Panc1 (cell line): ENCODE data around the gene DTNB. TPM values are rescaled to one million over a fixed set of nuclear protein-coding genes. Genes with fewer than 3 reads are reported as not detected.

Experiments used
- ATAC-seq: fragments of 200-7000 bp; cut with Tn5 transposase; 2 replicates; pipeline ENCODE4 v1.9.1; 2020; ENCODE audit warnings: mild to moderate bottlenecking, moderate library complexity
- BruUV-seq: library from RNA; stranded (reverse); fragments of 400-500 nt; replicated peaks from 2 replicates; lab custom pipeline; 2021; lab: Mats Ljungman, UMichigan
- CTCF ChIA-PET: fragments of 300-600 bp; sonication (Branson Sonifier 250); formaldehyde crosslinking; loops from one replicate; lab custom pipeline; 2022; ENCODE audit warnings: antibody characterized with exemption; lab: Charles Lee
- POLR2A ChIA-PET: fragments of 300-600 bp; sonication (Branson Sonifier 250); formaldehyde crosslinking; loops from one replicate; lab custom pipeline; 2022; ENCODE audit warnings: antibody characterized with exemption; lab: Charles Lee
- DNase-seq: peaks from one replicate; pipeline ENCODE4 v3.0.0-alpha.2; 2010; ENCODE audit warnings: low read depth, low spot score
- H3K27ac ChIP-seq: 2 replicates; pipeline ENCODE4 v1.5.1; 2011; ENCODE audit warnings: mild to moderate bottlenecking, low read length, inconsistent platforms
- H3K27me3 ChIP-seq: fragments of 200-500 bp; sonication (Bioruptor generic); 2 replicates; pipeline ENCODE4 v1.6.0; 2014; ENCODE audit warnings: low read length, inconsistent platforms; ENCODE audit not compliant: control insufficient read depth, insufficient read depth
- H3K36me3 ChIP-seq: fragments of 200-500 bp; sonication (Bioruptor generic); 2 replicates; pipeline ENCODE4 v1.5.1; 2014; ENCODE audit warnings: inconsistent platforms, mild to moderate bottlenecking, low read length, moderate library complexity; ENCODE audit not compliant: control insufficient read depth, insufficient read depth
- H3K4me1 ChIP-seq: 2 replicates; pipeline ENCODE4 v1.5.1; 2011; ENCODE audit warnings: inconsistent platforms, mild to moderate bottlenecking, low read length, moderate library complexity; ENCODE audit not compliant: control insufficient read depth, insufficient read depth
- H3K4me3 ChIP-seq, 2 experiments: 2 replicates each; pipeline ENCODE4 v1.5.1; 2011 to 2012; ENCODE audit warnings: low read depth in 2 of 2, low read length in 2 of 2, mild to moderate bottlenecking in 2 of 2, inconsistent platforms in 1 of 2, moderate library complexity in 1 of 2
- H3K9me3 ChIP-seq: fragments of 200-500 bp; sonication (Bioruptor generic); 2 replicates; pipeline ENCODE4 v1.5.1; 2014; ENCODE audit warnings: low read depth, mild to moderate bottlenecking, inconsistent platforms, low read length, moderate library complexity; ENCODE audit not compliant: control insufficient read depth, insufficient read depth
- CTCF ChIP-seq: fragments of 450-650 bp; IDR thresholded peaks from 2 replicates; pipeline ENCODE4 v1.5.1; 2017; ENCODE audit warnings: mild to moderate bottlenecking
- POLR2AphosphoS5 ChIP-seq: IDR thresholded peaks from 2 replicates; pipeline ENCODE4 v1.6.1; 2012; ENCODE audit warnings: mild to moderate bottlenecking, low read depth, low read length, moderate library complexity
- REST ChIP-seq, 2 experiments: IDR thresholded peaks; 2 replicates each; pipeline ENCODE4 v1.6.1; 2011 to 2012; ENCODE audit warnings: low read depth in 2 of 2, control low read depth in 1 of 2, low read length in 1 of 2, mild to moderate bottlenecking in 1 of 2, moderate library complexity in 1 of 2; ENCODE audit not compliant: insufficient read depth in 1 of 2
- SIN3A ChIP-seq: IDR thresholded peaks from 2 replicates; pipeline ENCODE4 v1.6.1; 2012; ENCODE audit warnings: low read depth, mild to moderate bottlenecking, low read length, moderate library complexity, borderline replicate concordance; ENCODE audit not compliant: insufficient read depth
- TCF7L2 ChIP-seq: IDR thresholded peaks from 2 replicates; pipeline ENCODE4 v1.6.1; 2011; ENCODE audit warnings: mild to moderate bottlenecking, low read depth, low read length, inconsistent platforms
- in situ Hi-C: cut with HindIII; loops from 2 replicates; pipeline ENCODE4 v1.10.0; 2016; ENCODE audit warnings: low sequenced_read_pairs, low pct_unique_long_range_greater_than_20kb
- intact Hi-C: fragments of 100-400 bp; cut with micrococcal nuclease; formaldehyde crosslinking; loops from one replicate; pipeline ENCODE4 v1.10.0; 2022; ENCODE audit not compliant: unreplicated experiment
- total RNA-seq: library from RNA; stranded (reverse); gene quantifications from one replicate; pipeline ENCODE4 v1.2.1, GENCODE V29; 2021; ENCODE audit not compliant: unreplicated experiment

Gene DTNB
- total RNA-seq, 1 experiment from 2014 or later = 37.8 TPM

GRCh38 chr2:25585189-25585588, 88.2 kb downstream of the DTNB start:
- CTCF ChIA-PET = interaction anchor here (1.4 kb wide), 1 partner anchor 79 kb away, joined by 3 read pairs; no protein-coding TSS in a partner anchor
- in situ Hi-C loops (no loop called here), intact Hi-C loops (no loop called here)
- no peak overlapping the region for H3K4me3 ChIP-seq
- H3K9me3 ChIP-seq = no peaks in the 10 kb centered on the region
- TF ChIP-seq SIN3A = no peak
- no peak for TF ChIP-seq TCF7L2
- no peak for TF ChIP-seq CTCF
- TF ChIP-seq POLR2AphosphoS5 = no peak
- no peak for TF ChIP-seq REST (IDR thresholded peaks at IDR 0.05; ENCODE audit: insufficient read depth in 1 of 2, low read depth in 2 of 2, low read length in 1 of 2)
- POLR2A ChIA-PET = no interaction called here
- no peaks in the 10 kb centered on the region for H3K36me3 ChIP-seq
- H3K4me1 ChIP-seq = no peaks in the 10 kb centered on the region
- no peak overlapping the region for H3K27ac ChIP-seq
- DNase-seq (no peak), ATAC-seq (no peak)
- no TSS peak for BruUV-seq
- no peaks in the 10 kb centered on the region for H3K27me3 ChIP-seq

- Histone ChIP-seq H3K4me1 (no peaks in the 10 kb centered on the region), H3K9me3 (no peaks in the 10 kb centered on the region), H3K36me3 (no peaks in the 10 kb centered on the region; the same call in 1 of the 2 replicates), H3K27ac (no peak overlapping the region), H3K4me3 (no peak overlapping the region), H3K27me3 (no peaks in the 10 kb centered on the region)
- intact Hi-C loops (no loop called here), in situ Hi-C loops (no loop called here)
- no TSS peak for BruUV-seq
- CTCF ChIA-PET = no interaction called here
- DNase-seq (no peak), ATAC-seq (no peak)
- POLR2A ChIA-PET = interaction anchor here (0.7 kb wide), 1 partner anchor 14 kb away, joined by 3 read pairs; no protein-coding TSS in a partner anchor
- TF ChIP-seq POLR2AphosphoS5 (no peak), SIN3A (no peak), CTCF (no peak), TCF7L2 (no peak), REST (IDR thresholded peaks at IDR 0.05; ENCODE audit: insufficient read depth in 1 of 2, low read depth in 2 of 2, low read length in 1 of 2) (no peak)
Measured at GRCh38 chr2:25582077-25582830, 91.1 kb downstream of the DTNB start.
